Body of pancreas (tissue), 4 donors: Measurements from ENCODE around the gene RYR3. TPM values are rescaled to one million over a fixed set of nuclear protein-coding genes. Genes with fewer than 3 reads are reported as not detected.

Source experiments
- ATAC-seq: fragments of 150-250 bp; one replicate; pipeline ENCODE4 v1.9.1; 2016
- DNase-seq, 4 donors: peaks; one replicate each; pipeline ENCODE4 v3.0.0-alpha.2; 2019
- H3K27ac ChIP-seq, 4 donors: fragments of 200-600 bp; sonication (generic); 1 replicate in 3 of 4; 2 replicates in 1 of 4; pipeline versions ENCODE4 v1.5.1 to v1.6.1; 2016 to 2019; ENCODE audit warnings: mild to moderate bottlenecking in 1 of 4, mixed read lengths in 1 of 4, moderate library complexity in 1 of 4
- H3K27me3 ChIP-seq, 2 donors: fragments of 200-600 bp; sonication (generic); one replicate each; pipeline ENCODE4 v1.6.0; 2016; ENCODE audit warnings: mild to moderate bottlenecking in 1 of 2
- H3K36me3 ChIP-seq, 2 donors: fragments of 200-600 bp; sonication (generic); replicated peaks in 1 of 2; 2 replicates each; pipeline ENCODE4 v1.5.1; 2016; ENCODE audit warnings: low read depth in 2 of 2; ENCODE audit not compliant: insufficient read depth in 1 of 2
- H3K4me1 ChIP-seq: fragments of 200-600 bp; sonication (generic); one replicate; pipeline ENCODE4 v1.6.0; 2016
- H3K4me3 ChIP-seq, 2 donors: fragments of 200-600 bp; sonication (generic); 1 replicate in 1 of 2; 2 replicates in 1 of 2; pipeline ENCODE4 v1.5.1; 2016 to 2019
- H3K9me3 ChIP-seq, 3 donors: fragments of 200-600 bp; sonication (generic); 1 replicate in 2 of 3; 2 replicates in 1 of 3; pipeline ENCODE4 v1.5.1; 2016
- POLR2A ChIP-seq, 3 donors: fragments of 450-650 bp; IDR thresholded peaks; one replicate each; pipeline ENCODE4 v1.6.1; 2016; ENCODE audit warnings: antibody characterized with exemption in 3 of 3, mild to moderate bottlenecking in 2 of 3
- WGBS, 2 donors: methylation state at CpG; one replicate each; pipeline ENCODE4 v1.1.5; 2017; 5-methylcytosine and 5-hydroxymethylcytosine counted together
- intact Hi-C: fragments of 100-400 bp; cut with DNase I; formaldehyde crosslinking; loops from one replicate; pipeline ENCODE4 v1.15.1; 2023
- total RNA-seq, 2 donors: library from RNA; depleted of rRNA; stranded (reverse); fragments of >200 nt; gene quantifications; one replicate each; pipeline ENCODE4 v1.1.0, GENCODE V29; 2016
- TF ChIP-seq, protein P1 (sequence below), 7 experiments: fragments of 450-650 bp in 4 of 7; fragments of 200-600 bp in 3 of 7; sonication (generic) in 3 of 7; IDR thresholded peaks; one replicate each; pipeline ENCODE4 v1.5.1; 2016 to 2019; ENCODE audit warnings: antibody characterized with exemption in 7 of 7

The RYR3 gene
- total RNA-seq, 2 donors from 2014 or later: 0.26 to 0.66 TPM

DNA sequence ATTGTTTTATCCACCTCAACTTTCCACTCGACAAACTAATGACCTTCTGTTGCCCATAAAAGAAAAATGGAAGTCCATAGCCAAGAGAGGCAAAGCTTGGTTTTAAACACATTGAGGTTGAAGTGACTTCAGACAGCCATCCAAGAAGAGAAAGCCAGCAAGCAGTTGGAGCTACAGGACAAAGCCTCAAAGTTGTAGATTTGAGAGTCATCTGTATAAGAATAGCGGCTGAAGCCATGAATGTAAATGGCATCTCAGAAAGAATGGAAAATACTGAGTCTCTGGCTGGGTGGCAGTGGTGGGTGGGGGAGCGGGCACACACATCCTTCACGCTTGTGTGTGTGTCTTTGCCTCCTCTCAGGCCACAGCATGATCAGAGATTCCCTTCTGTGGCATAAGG, 533.4 kb downstream of the RYR3 start:
- intact Hi-C loops: no loop called here
- 72 to 77% methylated on average over 4 of the region's 4 CpGs for WGBS, 2 donors
- Histone ChIP-seq H3K4me3 (no peak overlapping the region), H3K36me3 (no peaks in the 10 kb centered on the region), H3K27me3 (no peaks in the 10 kb centered on the region), H3K27ac (no peak overlapping the region), H3K9me3 (no peaks in the 10 kb centered on the region), H3K4me1 (no peaks in the 10 kb centered on the region)
- DNase-seq (no peak), ATAC-seq (no peak)
- TF ChIP-seq POLR2A (IDR thresholded peaks at IDR 0.05): no peak
- TF ChIP-seq, protein P1, sequence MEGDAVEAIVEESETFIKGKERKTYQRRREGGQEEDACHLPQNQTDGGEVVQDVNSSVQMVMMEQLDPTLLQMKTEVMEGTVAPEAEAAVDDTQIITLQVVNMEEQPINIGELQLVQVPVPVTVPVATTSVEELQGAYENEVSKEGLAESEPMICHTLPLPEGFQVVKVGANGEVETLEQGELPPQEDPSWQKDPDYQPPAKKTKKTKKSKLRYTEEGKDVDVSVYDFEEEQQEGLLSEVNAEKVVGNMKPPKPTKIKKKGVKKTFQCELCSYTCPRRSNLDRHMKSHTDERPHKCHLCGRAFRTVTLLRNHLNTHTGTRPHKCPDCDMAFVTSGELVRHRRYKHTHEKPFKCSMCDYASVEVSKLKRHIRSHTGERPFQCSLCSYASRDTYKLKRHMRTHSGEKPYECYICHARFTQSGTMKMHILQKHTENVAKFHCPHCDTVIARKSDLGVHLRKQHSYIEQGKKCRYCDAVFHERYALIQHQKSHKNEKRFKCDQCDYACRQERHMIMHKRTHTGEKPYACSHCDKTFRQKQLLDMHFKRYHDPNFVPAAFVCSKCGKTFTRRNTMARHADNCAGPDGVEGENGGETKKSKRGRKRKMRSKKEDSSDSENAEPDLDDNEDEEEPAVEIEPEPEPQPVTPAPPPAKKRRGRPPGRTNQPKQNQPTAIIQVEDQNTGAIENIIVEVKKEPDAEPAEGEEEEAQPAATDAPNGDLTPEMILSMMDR (IDR thresholded peaks at IDR 0.05): no peak

DNA sequence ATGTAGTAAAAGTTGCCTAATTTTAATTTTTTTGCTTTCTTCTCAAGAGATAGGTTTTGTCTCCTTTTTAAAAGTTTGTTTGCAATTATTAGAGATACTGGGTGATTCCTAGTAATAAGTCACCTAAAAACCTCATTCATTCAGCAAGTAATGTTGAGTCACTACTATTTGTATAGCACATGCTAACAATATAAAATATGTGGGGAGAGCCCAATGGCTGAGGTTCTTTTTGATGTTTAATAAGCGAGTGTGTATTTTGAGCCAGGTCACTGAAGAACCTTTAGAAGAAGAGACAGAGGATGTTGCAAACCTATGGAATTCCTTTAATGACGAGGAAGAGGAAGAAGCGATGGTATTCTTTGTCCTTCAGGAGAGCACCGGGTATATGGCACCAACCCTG, 533.8 kb downstream of the RYR3 start:
- H3K9me3 ChIP-seq: no peaks in the 10 kb centered on the region
- no peak overlapping the region for H3K27ac ChIP-seq
- DNase-seq: no peak
- TF ChIP-seq, protein P1 (IDR thresholded peaks at IDR 0.05): no peak
- TF ChIP-seq POLR2A (IDR thresholded peaks at IDR 0.05): no peak
- intact Hi-C loops: no loop called here
- no peaks in the 10 kb centered on the region for H3K36me3 ChIP-seq
- no peak for ATAC-seq
- no peaks in the 10 kb centered on the region for H3K27me3 ChIP-seq
- H3K4me1 ChIP-seq: no peaks in the 10 kb centered on the region
- WGBS, 2 donors: 74 to 78% methylated on average over 4 of the region's 4 CpGs
- no peak overlapping the region for H3K4me3 ChIP-seq

DNA sequence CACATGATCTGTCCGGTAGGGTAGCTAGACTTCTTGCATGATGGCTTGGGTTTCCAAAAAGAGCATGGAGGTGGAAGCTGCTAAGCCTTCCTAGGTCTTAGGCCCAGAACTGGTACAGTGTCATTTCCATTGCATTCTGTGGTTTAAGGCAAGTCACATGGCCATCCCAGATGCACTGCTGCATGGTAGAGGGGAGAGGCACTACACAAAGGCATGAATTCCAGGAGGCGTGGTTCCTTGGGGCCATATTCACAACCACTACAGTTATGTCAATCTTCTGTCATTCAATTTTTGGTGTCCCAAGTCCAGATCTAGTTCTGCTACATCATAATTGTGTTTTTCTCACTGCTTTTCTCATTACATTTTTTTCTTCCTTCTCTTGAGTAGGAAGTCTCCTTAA, 535.4 kb downstream of the RYR3 start:
- no peak for TF ChIP-seq POLR2A (IDR thresholded peaks at IDR 0.05)
- TF ChIP-seq, protein P1 (IDR thresholded peaks at IDR 0.05): no peak
- no peak overlapping the region for H3K4me3 ChIP-seq
- H3K4me1 ChIP-seq: no peaks in the 10 kb centered on the region
- no peaks in the 10 kb centered on the region for H3K36me3 ChIP-seq
- DNase-seq (no peak), ATAC-seq (no peak)
- no peaks in the 10 kb centered on the region for H3K9me3 ChIP-seq
- no peaks in the 10 kb centered on the region for H3K27me3 ChIP-seq
- H3K27ac ChIP-seq: no peak overlapping the region
- intact Hi-C loops: no loop called here
- WGBS, 2 donors: 84 to 89% methylated on average over 2 of the region's 2 CpGs

DNA sequence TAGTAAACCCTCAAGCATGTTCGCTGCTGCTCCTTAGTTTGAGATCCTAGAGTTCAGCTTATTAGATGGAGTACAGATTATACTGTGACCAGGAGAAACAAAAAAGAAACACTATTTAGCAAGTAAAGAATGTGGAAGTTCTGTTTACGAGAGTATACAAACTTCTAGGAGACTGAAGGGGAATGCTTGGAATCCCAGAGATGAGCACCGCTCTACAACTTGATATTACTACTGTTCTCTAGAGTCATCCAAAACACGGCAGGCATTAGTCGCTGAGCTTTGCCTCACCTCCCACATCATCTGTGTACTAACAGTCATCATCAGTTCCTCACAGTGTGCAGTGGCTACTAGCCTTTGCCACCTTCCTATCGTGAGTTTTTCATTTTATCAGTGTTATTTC, 536.1 kb downstream of the RYR3 start:
- Histone ChIP-seq H3K27ac (no peak overlapping the region), H3K9me3 (no peaks in the 10 kb centered on the region), H3K4me1 (no peaks in the 10 kb centered on the region), H3K36me3 (no peaks in the 10 kb centered on the region), H3K27me3 (no peaks in the 10 kb centered on the region), H3K4me3 (no peak overlapping the region)
- WGBS, 2 donors: 32 to 50% methylated on average over 6 of the region's 6 CpGs
- intact Hi-C loops: no loop called here
- no peak for TF ChIP-seq POLR2A (IDR thresholded peaks at IDR 0.05)
- TF ChIP-seq, protein P1 (IDR thresholded peaks at IDR 0.05): no peak
- ATAC-seq (no peak), DNase-seq (no peak)

DNA sequence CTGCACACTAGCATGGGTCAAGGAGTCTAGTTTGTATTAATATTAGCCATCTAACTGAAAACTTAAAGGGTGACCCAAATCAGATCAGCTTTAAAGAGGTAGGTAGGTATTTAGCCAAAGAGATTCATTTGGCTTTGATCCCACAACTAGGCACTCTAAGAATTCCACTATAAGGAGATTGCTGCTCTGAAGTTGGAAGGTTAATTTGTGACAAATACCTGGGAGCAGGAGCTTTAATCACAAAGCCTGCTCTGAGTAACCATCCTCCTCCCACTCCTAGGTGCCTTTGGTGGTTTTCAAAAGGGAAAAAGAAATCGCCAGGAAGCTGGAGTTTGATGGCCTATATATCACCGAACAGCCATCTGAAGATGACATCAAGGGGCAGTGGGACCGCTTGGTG, 537.2 kb downstream of the RYR3 start:
- DNase-seq: no peak
- no peak overlapping the region for H3K27ac ChIP-seq
- H3K4me1 ChIP-seq: no peaks in the 10 kb centered on the region
- WGBS, 2 donors: 71 to 73% methylated on average over 3 of the region's 3 CpGs
- no peak overlapping the region for H3K4me3 ChIP-seq
- no peaks in the 10 kb centered on the region for H3K9me3 ChIP-seq
- no peaks in the 10 kb centered on the region for H3K36me3 ChIP-seq
- H3K27me3 ChIP-seq: no peaks in the 10 kb centered on the region
- TF ChIP-seq, protein P1 (IDR thresholded peaks at IDR 0.05): no peak
- no peak for TF ChIP-seq POLR2A (IDR thresholded peaks at IDR 0.05)
- ATAC-seq: no peak
- intact Hi-C loops: no loop called here
